ENCODE results near the gene SNAPC2. TPM values are rescaled to one million over a fixed set of nuclear protein-coding genes. Genes with fewer than 3 reads are reported as not detected.

Gene SNAPC2
- total and polyA plus RNA-seq, 2 donors (not counting 1 experiment from before 2014, with no cell fraction given), result 19.9 to 21.7 TPM

DNA sequence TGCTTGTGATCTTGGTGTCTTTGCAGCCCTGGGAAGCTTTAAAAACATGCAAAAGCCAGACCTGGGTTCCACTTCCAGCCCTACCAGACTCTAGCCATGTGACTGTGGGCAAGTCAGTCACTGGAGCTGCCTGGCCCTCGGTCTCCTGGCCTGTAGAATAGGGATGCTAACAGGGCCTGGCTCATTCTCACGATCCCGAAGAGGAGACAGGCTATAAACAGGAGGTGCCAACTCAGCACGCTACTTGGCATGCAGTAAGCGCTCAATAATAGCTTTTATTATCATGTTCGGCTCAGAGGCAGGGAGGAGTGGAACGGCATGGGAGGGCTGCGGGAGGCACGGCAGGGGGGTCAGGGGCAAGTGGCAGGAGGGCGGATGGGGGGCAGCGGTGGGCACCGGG lies 4.1 kb downstream of the SNAPC2 start:
- 91% methylated on average over 12 of the region's 12 CpGs for WGBS (ENCODE audit: insufficient coverage)
- no peak overlapping the region for H3K27ac ChIP-seq (ENCODE audit: low read length in 2 of 2)
- H3K4me3 ChIP-seq (ENCODE audit: control extremely low read depth in 1 of 5, extremely low read depth in 1 of 5, insufficient read depth in 1 of 5, low read depth in 2 of 5, low read length in 4 of 5), result no peak overlapping the region
- peaks cover 0 to 5% (median 0%) of the 10 kb centered on the region in 3 donors for H3K9me3 ChIP-seq (ENCODE audit: control extremely low read depth in 1 of 3, control insufficient read depth in 2 of 3, insufficient read depth in 1 of 3, low read length in 2 of 3)
- Mint-ChIP-seq H3K9me3 (ENCODE audit: insufficient read depth) (no peaks in the 10 kb centered on the region), H3K4me1 (peaks cover 38% of the 10 kb centered on the region), H3K4me3 (peak overlapping the region; percentile 73), H3K27ac (peak overlapping the region; percentile 37), H3K27me3 (peaks cover 8% of the 10 kb centered on the region)
- H3K79me2 ChIP-seq (ENCODE audit: control insufficient read depth, insufficient read depth, low read length), result peaks cover 5% of the 10 kb centered on the region
- intact Hi-C loops (cut with micrococcal nuclease), result no loop called here
- no peak overlapping the region for H2AFZ ChIP-seq (ENCODE audit: insufficient read depth, low read depth, low read length, poor library complexity, severe bottlenecking)
- POLR2A ChIA-PET, result no interaction called here
- DNase-seq (no peak), ATAC-seq (ENCODE audit: low read depth) (no peak)
- peaks cover 28 to 34% of the 10 kb centered on the region in 2 donors for H3K4me1 ChIP-seq (ENCODE audit: control insufficient read depth in 2 of 2, insufficient read depth in 2 of 2, low read length in 2 of 2)
- CTCF ChIA-PET, result interaction anchor here (1.0 to 1.5 kb wide), 5 partner anchors 17 to 356 kb away, joined by 3 to 5 read pairs (median 5); no protein-coding TSS in a partner anchor
- no peak for TF ChIP-seq CTCF (IDR thresholded peaks at IDR 0.05)
- H3K9ac ChIP-seq (ENCODE audit: low read length), result no peak overlapping the region
- H3K36me3 ChIP-seq (replicated peaks in 1 of 2; ENCODE audit: control extremely low read depth in 1 of 2, control insufficient read depth in 1 of 2, extremely low read depth in 1 of 2, insufficient read depth in 2 of 2, low read length in 1 of 2), result peaks cover 0 to 13% of the 10 kb centered on the region in 2 experiments
- peaks cover 0 to 5% (median 2%) of the 10 kb centered on the region in 4 experiments for H3K27me3 ChIP-seq (replicated peaks in 1 of 4; ENCODE audit: control extremely low read depth in 1 of 4, control insufficient read depth in 3 of 4, insufficient read depth in 4 of 4, low read length in 3 of 4)
- peaks cover 43% of the 10 kb centered on the region for H4K20me1 ChIP-seq (ENCODE audit: control insufficient read depth, insufficient read depth, low read length, poor library complexity, severe bottlenecking)
- H3K4me2 ChIP-seq (replicated peaks; ENCODE audit: low read depth, low read length, poor library complexity, severe bottlenecking), result no peak overlapping the region

DNA sequence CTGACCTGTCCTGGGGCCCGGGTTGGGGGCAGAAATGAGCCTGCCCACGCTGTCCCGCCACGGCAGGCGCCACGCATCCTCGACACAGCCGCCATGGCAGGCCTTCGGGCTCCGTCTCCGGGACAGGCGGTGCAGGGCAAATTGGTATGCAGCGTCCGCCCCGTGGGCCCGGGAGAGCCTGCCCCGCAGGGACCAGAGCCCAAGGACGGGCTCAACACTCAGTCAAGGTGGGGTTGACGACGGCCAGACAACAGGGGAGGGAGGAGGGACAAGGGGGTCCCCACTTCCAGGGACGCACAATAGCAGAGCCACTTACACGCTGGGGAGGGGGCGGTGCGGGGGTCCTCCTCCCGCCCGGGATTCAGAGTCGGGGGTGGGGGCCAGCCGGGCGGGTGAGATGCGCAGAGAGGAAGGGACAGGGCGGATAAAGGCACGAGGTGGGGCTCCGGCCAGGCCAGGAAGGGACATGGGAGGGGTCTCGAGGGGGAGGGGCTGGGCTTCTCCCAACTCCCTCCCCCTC lies 4.6 kb downstream of the SNAPC2 start:
- ChIA-PET CTCF (interaction anchor here (1.0 to 1.5 kb wide), 4 partner anchors 17 to 356 kb away, joined by 3 to 5 read pairs (median 5); no protein-coding TSS in a partner anchor), POLR2A (no interaction called here)
- H3K27ac ChIP-seq (ENCODE audit: low read length in 2 of 2), result no peak overlapping the region
- ATAC-seq (ENCODE audit: low read depth) (no peak), DNase-seq (peak; percentile 52)
- WGBS (ENCODE audit: insufficient coverage), result 84% methylated on average over 20 of the region's 34 CpGs
- H4K20me1 ChIP-seq (ENCODE audit: control insufficient read depth, insufficient read depth, low read length, poor library complexity, severe bottlenecking), result peaks cover 43% of the 10 kb centered on the region
- H3K4me3 ChIP-seq (ENCODE audit: control extremely low read depth in 1 of 5, extremely low read depth in 1 of 5, insufficient read depth in 1 of 5, low read depth in 2 of 5, low read length in 4 of 5), result peak overlapping the region in 1 of 5 experiments; percentile 19
- peak overlapping the region; percentile 50 for H3K9ac ChIP-seq (ENCODE audit: low read length)
- intact Hi-C loops (cut with micrococcal nuclease), result loop anchor here (1.0 kb wide), 1 partner anchor 19 kb away; the partner anchor contains the start of gene TIMM44
- peaks cover 5% of the 10 kb centered on the region for H3K27me3 Mint-ChIP-seq
- peaks cover 33% of the 10 kb centered on the region for H3K4me1 Mint-ChIP-seq
- H3K27ac Mint-ChIP-seq, result no peak overlapping the region
- TF ChIP-seq EZH2 (IDR thresholded peaks at IDR 0.05; ENCODE audit: borderline replicate concordance, insufficient read depth, low read depth, low read length, poor library complexity, severe bottlenecking), result no peak
- no peak for TF ChIP-seq CTCF (IDR thresholded peaks at IDR 0.05)
- peak overlapping the region; percentile 59 for H3K4me3 Mint-ChIP-seq
- peak overlapping the region; percentile 94 for H3K4me2 ChIP-seq (replicated peaks; ENCODE audit: low read depth, low read length, poor library complexity, severe bottlenecking)
- H3K9me3 Mint-ChIP-seq (ENCODE audit: insufficient read depth), result no peaks in the 10 kb centered on the region
- H3K27me3 ChIP-seq (replicated peaks in 1 of 4; ENCODE audit: control extremely low read depth in 1 of 4, control insufficient read depth in 3 of 4, insufficient read depth in 4 of 4, low read length in 3 of 4), result peaks cover 0 to 2% (median under 1%) of the 10 kb centered on the region in 4 experiments
- H3K9me3 ChIP-seq (ENCODE audit: control extremely low read depth in 1 of 3, control insufficient read depth in 2 of 3, insufficient read depth in 1 of 3, low read length in 2 of 3), result peaks cover 0 to 3% (median 0%) of the 10 kb centered on the region in 3 donors
- H3K79me2 ChIP-seq (ENCODE audit: control insufficient read depth, insufficient read depth, low read length), result peaks cover 5% of the 10 kb centered on the region
- peaks cover 23 to 30% of the 10 kb centered on the region in 2 donors for H3K4me1 ChIP-seq (ENCODE audit: control insufficient read depth in 2 of 2, insufficient read depth in 2 of 2, low read length in 2 of 2)
- H2AFZ ChIP-seq (ENCODE audit: insufficient read depth, low read depth, low read length, poor library complexity, severe bottlenecking), result peak overlapping the region; percentile 60
- H3K36me3 ChIP-seq (replicated peaks in 1 of 2; ENCODE audit: control extremely low read depth in 1 of 2, control insufficient read depth in 1 of 2, extremely low read depth in 1 of 2, insufficient read depth in 2 of 2, low read length in 1 of 2), result peaks cover 0 to 13% of the 10 kb centered on the region in 2 experiments
